HepG2 (cell line): Measurements from ENCODE around the gene FITM1. TPM values are rescaled to one million over a fixed set of nuclear protein-coding genes. Genes with fewer than 3 reads are reported as not detected.

Source experiments
- ATF7 ChIP-seq, 2 experiments: fragments of 450-650 bp in 1 of 2; sonication (generic) in 1 of 2; formaldehyde crosslinking in 1 of 2; IDR thresholded peaks; 2 replicates each; pipeline versions ENCODE4 v1.4.0 to v1.6.1; 2016 to 2020; ENCODE audit warnings: antibody characterized with exemption in 1 of 2, mild to moderate bottlenecking in 1 of 2, missing genetic modification reagents in 1 of 2
- CBX2 ChIP-seq, 2 experiments: fragments of 200-600 bp in 1 of 2; sonication (generic); formaldehyde crosslinking in 1 of 2; IDR thresholded peaks; 2 replicates each; pipeline versions ENCODE4 v1.7.0 to v1.8.1; 2018 to 2022; ENCODE audit warnings: low read depth in 2 of 2, low read length in 1 of 2, mild to moderate bottlenecking in 1 of 2, missing genetic modification reagents in 1 of 2
- CERS6 ChIP-seq: sonication (generic); formaldehyde crosslinking; IDR thresholded peaks from 2 replicates; pipeline ENCODE4 v1.5.0; 2020; ENCODE audit warnings: missing genetic modification reagents
- CHCHD3 ChIP-seq: sonication (generic); formaldehyde crosslinking; IDR thresholded peaks from 2 replicates; pipeline ENCODE4 v1.8.0; 2022; ENCODE audit warnings: mild to moderate bottlenecking, missing genetic modification reagents, moderate library complexity
- EED ChIP-seq: sonication (generic); formaldehyde crosslinking; IDR thresholded peaks from 2 replicates; pipeline ENCODE4 v1.5.0; 2020; ENCODE audit warnings: mild to moderate bottlenecking, missing genetic modification reagents
- EHMT2 ChIP-seq: fragments of 200-600 bp; sonication (generic); IDR thresholded peaks from 2 replicates; pipeline ENCODE4 v1.7.0; 2017; ENCODE audit warnings: antibody characterized with exemption, low read depth, low read length, borderline replicate concordance
- NONO ChIP-seq, 2 experiments: fragments of 450-650 bp in 1 of 2; sonication (generic) in 1 of 2; formaldehyde crosslinking in 1 of 2; IDR thresholded peaks in 1 of 2; conservative IDR thresholded peaks in 1 of 2; 2 replicates each; pipeline versions ENCODE4 v1.6.1 to v1.8.0; 2017 to 2022; ENCODE audit warnings: mild to moderate bottlenecking in 1 of 2, missing genetic modification reagents in 1 of 2, moderate library complexity in 1 of 2
- NR2F6 ChIP-seq, 2 experiments: IDR thresholded peaks; 2 replicates each; pipeline ENCODE4 v1.6.1; 2016; ENCODE audit warnings: antibody characterized with exemption in 1 of 2, mild to moderate bottlenecking in 1 of 2
- POLR2AphosphoS2 ChIP-seq: IDR thresholded peaks from 2 replicates; pipeline ENCODE4 v1.6.1; 2011; ENCODE audit warnings: low read depth, low read length, improper control_type of control experiment
- RERE ChIP-seq: IDR thresholded peaks from 2 replicates; pipeline ENCODE4 v1.6.1; 2016; ENCODE audit warnings: low read depth, missing genetic modification reagents, missing compliant biosample characterization
- TFE3 ChIP-seq: IDR thresholded peaks from 2 replicates; pipeline ENCODE4 v1.6.1; 2016
- YEATS4 ChIP-seq: sonication (generic); formaldehyde crosslinking; IDR thresholded peaks from 2 replicates; pipeline ENCODE4 v1.4.0; 2020; ENCODE audit warnings: missing genetic modification reagents, borderline replicate concordance
- ZC3H13 ChIP-seq: sonication (generic); formaldehyde crosslinking; IDR thresholded peaks from 2 replicates; pipeline ENCODE4 v1.8.1; 2023; ENCODE audit warnings: mild to moderate bottlenecking, missing genetic modification reagents, moderate library complexity
- ZNF546 ChIP-seq: sonication (generic); formaldehyde crosslinking; conservative IDR thresholded peaks from 2 replicates; pipeline ENCODE4 v1.8.1; 2023; ENCODE audit warnings: mild to moderate bottlenecking, missing genetic modification reagents
- ZNF552 ChIP-seq: sonication (generic); formaldehyde crosslinking; IDR thresholded peaks from 2 replicates; pipeline ENCODE4 v1.9.0; 2022; ENCODE audit warnings: missing genetic modification reagents, mild to moderate bottlenecking, borderline replicate concordance
- ZNF580 ChIP-seq: IDR thresholded peaks from 2 replicates; pipeline ENCODE4 v1.6.1; 2016; ENCODE audit warnings: low read depth, borderline replicate concordance
- ZNF768 ChIP-seq: sonication (generic); formaldehyde crosslinking; IDR thresholded peaks from 2 replicates; pipeline ENCODE4 v1.4.0; 2020; ENCODE audit warnings: missing genetic modification reagents
- ZNF883 ChIP-seq: sonication (generic); formaldehyde crosslinking; IDR thresholded peaks from 2 replicates; pipeline ENCODE4 v1.5.1; 2020; ENCODE audit warnings: mild to moderate bottlenecking, missing genetic modification reagents; ENCODE audit errors: not compliant biosample characterization
- polyA plus RNA-seq, 8 experiments: library from polyadenylated mRNA; depleted of rRNA in 3 of 8; stranded (reverse) in 7 of 8; unstranded in 1 of 8; fragments of >200 nt; fragmentation: Illumina TruSeq in 4 of 8; extraction: Trizol in 4 of 8; gene quantifications; 2 replicates each; pipeline versions ENCODE4 v1.2.1 to v1.2.3, GENCODE V29; 2011 to 2016; ENCODE audit warnings: low read depth in 4 of 8, missing spikeins in 1 of 8, mixed read lengths in 1 of 8; ENCODE audit not compliant: insufficient read depth in 1 of 8
- total RNA-seq, 5 experiments: library from RNA; depleted of rRNA; stranded (reverse); fragments of >200 nt; fragmentation: Illumina TruSeq; extraction: Trizol; gene quantifications; 2 replicates each; pipeline ENCODE4 v1.2.3, GENCODE V29; 2016; ENCODE audit warnings: low read depth in 1 of 5

The FITM1 gene
- total and polyA plus RNA-seq, 2 of the 13 experiments (the other 11 are each of a cell fraction or from before 2014, with no cell fraction given) = 2.7 to 5.8 TPM

- TF ChIP-seq EED (CRISPR knock-in tag) (no peak), NONO (IDR thresholded peaks at IDR 0.05) (no peak), NONO (CRISPR knock-in tag; conservative IDR thresholded peaks at IDR 0.05) (peak; percentile 100), ZNF580 (peak; percentile 100), ATF7 (IDR thresholded peaks at IDR 0.05) (no peak), ATF7 (CRISPR knock-in tag; IDR thresholded peaks at IDR 0.05) (no peak), POLR2AphosphoS2 (peak; percentile 79; the same call in 1 of the 2 replicates), ZNF768 (peak; percentile 21; the same call in 1 of the 2 replicates), NR2F6 (IDR thresholded peaks at IDR 0.05) (peak; percentile 88), NR2F6 (CRISPR knock-in tag; IDR thresholded peaks at IDR 0.05) (peak; percentile 98), ZNF552 (CRISPR knock-in tag) (peak; percentile 99), ZNF883 (CRISPR knock-in tag) (peak; percentile 93), ZNF546 (peak; percentile 89), ZC3H13 (CRISPR knock-in tag) (peak; percentile 97), YEATS4 (CRISPR knock-in tag) (peak; percentile 94), CERS6 (CRISPR knock-in tag) (0 out of 2 replicates have a peak, but pooled peaks have one; percentile 43), RERE (peak; percentile 85; the same call in 1 of the 2 replicates), EHMT2 (no peak; the same call in 1 of the 2 replicates), TFE3 (CRISPR knock-in tag) (peak; percentile 100), CBX2 (IDR thresholded peaks at IDR 0.05; ENCODE audit: low read depth, low read length) (no peak), CBX2 (CRISPR knock-in tag; IDR thresholded peaks at IDR 0.05; ENCODE audit: low read depth) (no peak), CHCHD3 (0 out of 2 replicates have a peak, but pooled peaks have one; percentile 65)
These were observed 30.7 kb downstream of the FITM1 start, which contains the start of gene IRF9 (continued) for GRCh38 chr14:24160850-24161804.
